ENCODE results near the gene ITIH1.

The ITIH1 gene

GRCh38 chr3:52841211-52841980, 64.0 kb downstream of the ITIH1 start:
- Histone ChIP-seq H3K4me3 (no peak overlapping the region), H3K9me3 (no peaks in the 10 kb centered on the region), H3K27me3 (no peaks in the 10 kb centered on the region), H3K36me3 (peaks cover 0 to 56% (median 12%) of the 10 kb centered on the region in 3 donors), H3K27ac (peak overlapping the region; percentile 86 to 91), H3K4me1 (peaks cover 0 to 69% (median 51%) of the 10 kb centered on the region in 4 donors)
- no peak for TF ChIP-seq CTCF (IDR thresholded peaks at IDR 0.05)
- peak in 1 of 2 donors; percentile 64 for DNase-seq
- intact Hi-C loops (cut with DNase I; ENCODE audit: low total_unique reads) = no loop called here
